ENCODE measurements around the gene GRIN1. TPM values are rescaled to one million over a fixed set of nuclear protein-coding genes. Genes with fewer than 3 reads are reported as not detected.

The GRIN1 gene
- 2.1 TPM in 2 replicates for total RNA-seq (2021; fragmentation: NEBNext Ultra II Directional; extraction: Animal tissue kit (Norgen Biotek cat#: 25700))
- 0.48 and 1.3 TPM in 2 replicates for polyA plus RNA-seq (2011; rRNA removed)
- polyA plus RNA-seq (2011; cell fraction: cytosol; rRNA removed) = 1.6 TPM
- polyA plus RNA-seq (2011; cell fraction: nucleus; rRNA removed) = 9.3 TPM
- 1.1 to 3.2 TPM (median 2.7 TPM) in 4 replicates for polyA plus RNA-seq (2012, experiment 1 of 2)
- polyA plus RNA-seq (2012, experiment 2 of 2) = 0.91 TPM
- polyA plus RNA-seq (2013, experiment 1 of 2) = 2.0 TPM
- polyA plus RNA-seq (2013, experiment 2 of 2) = 2.1 TPM
- polyA minus RNA-seq (2011; rRNA and poly(A)+ RNA removed) = 0.39 and 1.5 TPM in 2 replicates
- polyA minus RNA-seq (2011; cell fraction: cytosol; rRNA and poly(A)+ RNA removed) = not detected
- polyA minus RNA-seq (2011; cell fraction: nucleus; rRNA and poly(A)+ RNA removed) = 3.2 TPM
- long read RNA-seq, experiment 1, partial matches to known transcripts = 0 of 2 reads
- long read RNA-seq, experiment 1, other reads (novel, unspliced or antisense) = 2 of 2 reads
- long read RNA-seq, experiment 2 = 0 reads

- no peak within 1 kb of the TSS for H3K9ac ChIP-seq (replicated peaks in 1 of 4; ENCODE audit: extremely low read depth in 1 of 4, low read depth in 3 of 4, low read length in 3 of 4)
- peaks cover 4% of the 10 kb centered on the region; the same call in 1 of the 2 replicates for H3K23me2 ChIP-seq (ENCODE audit: low read depth, low read length)
- ChIA-PET CTCF (ENCODE audit: partially characterized antibody) (interaction anchor here (0.6 to 4.5 kb wide), 16 partner anchors 9 to 388 kb away, joined by 3 to 24 read pairs (median 4); partner anchors contain the start of gene RNF224), POLR2A (ENCODE audit: partially characterized antibody) (interaction anchor here (0.6 to 2.4 kb wide), 18 partner anchors 7 to 161 kb away, joined by 3 to 7 read pairs (median 3); partner anchors contain the start of genes NELFB, RNF208 and TUBB4B)
- no peak within 1 kb of the TSS for H3K4ac ChIP-seq (replicated peaks; ENCODE audit: insufficient read length, low read depth, low read length)
- DNase-seq (ENCODE audit: low read depth in 1 of 2, low spot score in 2 of 2) (peak in 1 of 2 experiments; percentile 77), FAIRE-seq (no peak)
- H2AK5ac ChIP-seq (ENCODE audit: low read depth, low read length) = no peak within 1 kb of the TSS
- H4K91ac ChIP-seq (replicated peaks; ENCODE audit: insufficient read length, low read length) = no peak within 1 kb of the TSS
- no peaks in the 10 kb centered on the region for H3K79me2 ChIP-seq (ENCODE audit: control insufficient read depth in 1 of 2, insufficient read depth in 2 of 2, low read length in 2 of 2)
- H3K9me3 ChIP-seq (ENCODE audit: insufficient read depth in 2 of 2, low read depth in 1 of 2, low read length in 1 of 2) = no peaks in the 10 kb centered on the region
- peaks cover 1 to 18% of the 10 kb centered on the region in 2 experiments for H4K20me1 ChIP-seq (replicated peaks in 1 of 2; ENCODE audit: control insufficient read depth in 1 of 2, insufficient read depth in 2 of 2, low read length in 2 of 2)
- no peak within 1 kb of the TSS for H2BK20ac ChIP-seq (ENCODE audit: low read length)
- no peak within 1 kb of the TSS for H3K56ac ChIP-seq (replicated peaks; ENCODE audit: insufficient read length, low read depth, low read length)
- H3K4me1 ChIP-seq (replicated peaks in 1 of 4; ENCODE audit: control insufficient read depth in 3 of 4, insufficient read depth in 4 of 4, low read length in 3 of 4) = peaks cover 0 to 14% (median 11%) of the 10 kb centered on the region in 4 experiments; a peak in 6 of 7 replicates
- H4K8ac ChIP-seq (ENCODE audit: extremely low read depth, insufficient read depth, low read length) = peak within 1 kb of the TSS; percentile 14; the same call in 1 of the 2 replicates
- no peak within 1 kb of the TSS for H3K27ac ChIP-seq (ENCODE audit: low read depth, low read length)
- no peak within 1 kb of the TSS for H4K5ac ChIP-seq (ENCODE audit: insufficient read length, low read depth, low read length)
- peaks cover 25 to 79% (median 72%) of the 10 kb centered on the region in 4 experiments for H3K27me3 ChIP-seq (replicated peaks in 1 of 4; ENCODE audit: control insufficient read depth in 3 of 4, extremely low read depth in 1 of 4, insufficient read depth in 3 of 4, low read length in 3 of 4)
- H2BK12ac ChIP-seq (ENCODE audit: low read depth, low read length) = no peak within 1 kb of the TSS
- H3K79me1 ChIP-seq (ENCODE audit: low read depth, low read length) = 0 out of 2 replicates have a peak, but pooled peaks cover 2% of the 10 kb centered on the region
- no peak within 1 kb of the TSS for H2BK15ac ChIP-seq (ENCODE audit: low read length)
- H3K23ac ChIP-seq (ENCODE audit: insufficient read length) = no peak within 1 kb of the TSS
- H3K14ac ChIP-seq (ENCODE audit: insufficient read length) = no peak within 1 kb of the TSS
- no peaks in the 10 kb centered on the region for H3K36me3 ChIP-seq (ENCODE audit: control insufficient read depth in 2 of 4, insufficient read depth in 4 of 4, low read length in 3 of 4)
- no peak within 1 kb of the TSS for H2AFZ ChIP-seq (ENCODE audit: low read length)
- WGBS, 2 experiments (ENCODE audit: extremely low coverage in 1 of 2, insufficient coverage in 1 of 2, insufficient read length in 1 of 2, insufficient replicate concordance in 2 of 2, low coverage in 1 of 2, low lambda C conversion rate in 2 of 2, missing lambda C conversion rate in 1 of 2) = 19% methylated on average over 43 of the region's 104 CpGs; no CpG with 5 or more reads in 1 of the 2 experiments
- H2BK5ac ChIP-seq (ENCODE audit: low read depth, low read length) = no peak within 1 kb of the TSS
- peak within 1 kb of the TSS; percentile 61 to 85 for H3K4me2 ChIP-seq (ENCODE audit: insufficient read depth in 1 of 2, low read depth in 2 of 2, low read length in 2 of 2)
- H3K4me3 ChIP-seq (ENCODE audit: extremely low read depth in 1 of 4, insufficient read depth in 2 of 4, low read depth in 3 of 4, low read length in 4 of 4) = peak within 1 kb of the TSS in 2 of 4 experiments; percentile 38 to 44; a peak in 4 of 8 replicates
- H2BK120ac ChIP-seq (replicated peaks; ENCODE audit: low read depth, low read length) = no peak within 1 kb of the TSS
- no peak within 1 kb of the TSS for H3K18ac ChIP-seq (ENCODE audit: extremely low read depth, low read length)
- TF ChIP-seq GTF2F1 (IDR thresholded peaks at IDR 0.05; ENCODE audit: borderline replicate concordance, low read depth, low read length) (no peak), HDAC6 (IDR thresholded peaks at IDR 0.05; ENCODE audit: low read depth, low read length) (no peak), RNF2 (IDR thresholded peaks at IDR 0.05; ENCODE audit: borderline replicate concordance, low read depth, low read length, missing control alignments, poor library complexity, severe bottlenecking) (peak; percentile 22), JUND (IDR thresholded peaks at IDR 0.05; ENCODE audit: low read length) (no peak), HDAC2 (IDR thresholded peaks at IDR 0.05; ENCODE audit: borderline replicate concordance in 1 of 2, low read depth in 2 of 2, low read length in 2 of 2) (peak; percentile 37 to 71; a peak in 1 of 4 replicates), GABPA (IDR thresholded peaks at IDR 0.05; ENCODE audit: borderline replicate concordance, insufficient read depth, low read length) (peak; percentile 58; the same call in 1 of the 2 replicates), FOSL1 (IDR thresholded peaks at IDR 0.05; ENCODE audit: insufficient read depth, low read depth, low read length) (no peak), BACH1 (IDR thresholded peaks at IDR 0.05; ENCODE audit: low read length) (0 out of 2 replicates have a peak, but pooled peaks have one; percentile 60)
These were observed at the start of gene GRIN1 for GRCh38 chr9:137138722-137139467. GRIN1 (plus strand) TSS chr9:137139154; CDS start chr9:137139487, 333 bp downstream.

All from H1 (cell line).